ENCODE results near the gene LLCFC1.
"Not testable (repeated sequence)": the region's sequence is repeated elsewhere in the genome, so short reads cannot be mapped to it uniquely, and the experiment has no call there.

LLCFC1 gene

DNA sequence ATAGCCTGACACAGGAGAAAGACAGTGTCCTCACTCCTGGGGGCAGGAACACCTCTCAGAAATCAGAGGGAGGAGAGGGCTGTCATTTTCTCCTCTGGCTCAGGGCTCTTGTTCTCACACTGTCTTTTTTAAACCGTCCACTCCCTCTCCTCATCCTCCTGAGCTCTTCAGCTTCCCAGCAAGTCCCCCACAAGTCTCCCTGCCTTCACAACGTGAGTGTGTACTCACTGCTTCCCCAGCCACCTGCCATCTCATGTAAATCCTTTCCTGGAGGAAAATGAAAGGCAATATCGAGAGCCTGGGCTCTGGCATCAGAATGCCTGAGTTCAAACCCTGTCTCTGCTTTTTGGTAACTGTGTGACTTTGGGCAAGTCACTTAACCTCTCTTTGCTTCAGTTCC lies 5.7 kb downstream of the LLCFC1 start:
- no peak for DNase-seq

DNA sequence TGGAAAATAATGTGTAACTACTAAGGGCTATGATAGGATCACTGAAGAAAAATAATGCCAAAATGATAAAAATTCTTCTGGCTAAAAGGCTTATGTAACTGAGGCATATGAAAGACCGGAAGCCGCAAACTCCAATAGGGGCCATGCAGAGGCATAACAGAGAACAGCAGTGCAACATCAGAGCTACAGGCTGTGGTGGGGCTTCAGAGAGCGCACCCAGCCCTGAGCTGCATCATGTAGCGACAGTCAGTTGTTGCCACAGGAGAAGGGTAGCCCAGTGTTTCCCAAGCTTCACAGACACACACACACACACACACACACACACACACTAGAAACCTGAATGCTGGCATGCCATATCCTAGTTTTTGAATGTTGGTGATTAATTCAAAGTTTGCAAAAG lies 9.3 kb downstream of the LLCFC1 start:
- no peak for DNase-seq

DNA sequence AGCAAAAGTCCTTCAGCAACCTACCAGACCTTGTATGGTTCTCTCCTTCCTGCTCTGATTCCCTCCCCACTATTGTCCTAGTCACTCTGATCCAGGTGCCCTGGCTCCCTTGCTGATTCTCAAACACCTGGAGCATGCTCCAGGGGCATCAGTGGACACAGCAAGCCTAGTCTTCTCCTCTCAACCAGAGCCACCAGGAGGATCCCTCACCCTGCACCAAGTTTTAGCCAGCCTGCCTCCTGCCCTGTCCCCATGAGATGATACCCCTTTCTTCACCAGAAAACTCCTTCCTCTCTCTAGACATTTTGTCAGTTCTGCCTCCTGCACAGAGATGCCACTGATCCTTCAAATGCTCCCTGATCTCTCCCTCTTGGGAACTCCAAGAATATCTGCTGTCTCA lies 11.0 kb downstream of the LLCFC1 start:
- no peak for DNase-seq

DNA sequence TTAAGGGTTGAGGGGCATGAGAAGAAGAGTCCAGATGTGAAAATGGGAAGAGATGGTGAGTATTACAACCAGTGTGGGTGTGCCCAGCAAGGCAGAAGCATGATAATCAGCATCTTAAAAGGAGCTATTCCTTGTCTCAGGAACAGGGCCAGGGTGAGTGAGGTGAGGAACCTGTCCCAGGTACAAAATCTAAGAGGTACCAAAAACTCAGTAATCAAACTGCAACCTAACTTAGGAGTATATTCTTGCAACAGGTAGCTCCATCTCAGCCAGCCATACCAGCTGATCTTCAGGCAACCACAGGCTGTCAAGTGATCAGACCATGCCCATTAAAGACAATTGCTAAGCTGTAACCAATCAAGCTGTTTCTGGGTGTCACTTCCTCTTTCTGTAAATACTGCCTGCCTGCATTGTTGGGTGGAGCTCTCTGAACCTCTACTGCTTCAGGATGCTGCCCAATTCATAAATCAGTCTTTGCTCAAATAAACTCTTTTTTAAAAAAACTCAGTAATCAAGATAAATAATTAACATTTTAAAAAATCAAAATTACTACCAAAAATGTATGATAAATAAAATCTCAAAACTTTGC lies 15.5 kb downstream of the LLCFC1 start:
- DNase-seq, result no peak

DNA sequence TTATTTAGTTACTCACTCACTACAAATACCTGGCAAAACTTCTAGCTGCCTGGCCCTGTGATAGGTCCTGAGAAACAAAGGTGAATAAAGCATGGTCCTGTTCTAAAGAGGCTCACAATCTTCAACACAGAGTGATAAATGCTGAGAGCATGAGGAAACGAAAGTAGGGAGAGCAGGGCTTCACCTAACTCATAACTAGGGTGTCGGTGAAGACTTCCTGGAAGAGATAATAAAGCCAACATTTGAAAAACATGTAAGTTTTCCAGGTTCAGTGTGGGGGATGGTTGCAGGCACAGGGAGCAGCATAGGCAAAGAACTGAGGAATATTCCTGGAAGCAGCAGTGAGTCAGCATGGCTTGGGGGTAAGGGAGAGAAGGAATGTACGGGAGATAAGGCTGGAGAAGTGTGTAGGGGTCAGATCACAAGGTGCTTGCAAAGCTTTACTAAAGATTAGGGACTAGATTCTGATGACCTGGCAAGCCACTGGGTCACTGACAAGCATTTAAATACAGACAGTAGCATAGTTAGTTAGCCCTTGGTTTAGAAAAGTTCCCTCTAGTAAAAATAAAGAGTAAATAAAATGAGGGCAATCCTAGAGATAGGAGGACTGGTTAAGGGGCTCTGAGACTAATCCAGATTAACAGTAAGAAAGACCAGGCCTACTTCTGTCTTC lies 17.8 kb downstream of the LLCFC1 start:
- DNase-seq, result no peak

DNA sequence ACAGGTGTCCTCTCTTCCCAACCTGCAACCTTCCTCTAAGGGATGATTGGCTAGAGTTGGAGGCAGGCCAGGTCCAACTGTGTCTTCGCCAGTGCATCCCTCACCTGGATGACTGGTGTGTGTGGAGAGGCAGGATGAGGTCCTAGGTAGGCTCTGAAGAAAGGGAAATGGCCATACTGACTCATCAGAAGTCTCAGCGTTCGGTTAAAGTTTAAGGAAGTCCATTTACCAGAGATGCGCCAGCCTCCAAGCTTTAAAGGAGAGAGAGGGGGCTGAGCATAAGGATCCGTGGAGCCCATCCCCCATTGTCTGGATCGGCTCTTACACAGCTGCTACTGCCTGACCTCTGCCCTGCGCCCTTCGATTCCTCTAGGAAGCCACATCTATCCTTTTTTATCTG lies 18.4 kb downstream of the LLCFC1 start:
- no peak for DNase-seq

DNA sequence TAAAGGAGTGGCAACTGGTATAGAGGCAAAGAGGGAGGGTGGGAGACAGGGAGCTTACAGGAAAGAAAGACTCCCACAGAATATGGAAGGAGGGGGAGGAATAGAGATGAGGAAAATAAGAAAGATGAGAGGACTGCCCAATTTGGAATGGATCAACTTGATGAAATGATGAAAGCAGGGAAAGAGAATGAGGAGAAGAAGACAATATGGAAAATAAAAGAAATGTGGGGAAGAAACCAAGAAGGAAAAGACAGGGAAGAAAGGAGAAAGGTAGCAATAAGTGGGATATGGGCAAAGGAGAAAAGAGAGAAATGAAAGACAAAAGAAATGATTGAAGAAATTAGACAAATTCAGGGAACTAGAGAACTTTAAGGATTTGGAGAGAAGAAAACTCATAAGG lies 19.9 kb downstream of the LLCFC1 start:
- DNase-seq, result no peak

DNA sequence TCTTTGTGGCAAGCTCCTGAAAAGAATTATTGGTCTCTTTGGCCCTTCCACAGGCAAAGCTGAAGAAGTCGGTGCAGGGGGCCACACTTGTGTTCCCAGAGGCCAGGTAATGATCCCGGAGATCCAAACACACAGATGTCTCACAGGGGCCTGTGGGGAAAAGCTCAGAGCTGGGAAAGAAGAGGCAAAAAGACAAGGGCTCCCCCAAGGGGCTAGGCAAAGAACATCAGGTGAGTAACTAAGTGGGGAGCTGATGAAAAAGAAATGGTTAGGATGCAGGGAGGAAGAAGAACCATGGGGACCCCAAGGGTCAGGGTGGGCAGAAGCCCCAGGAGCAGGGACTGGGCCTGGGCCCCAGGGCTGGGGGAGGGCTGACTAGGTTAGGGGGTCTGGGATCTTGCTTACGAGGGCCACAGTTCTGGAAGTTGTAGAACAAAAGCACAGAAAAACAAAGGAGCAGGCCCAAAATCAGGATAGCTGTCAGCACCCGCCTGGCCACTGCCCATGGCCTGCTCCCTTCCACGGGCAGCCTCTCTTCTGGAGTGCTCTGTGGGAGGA lies 21.8 kb downstream of the LLCFC1 start:
- no peak for DNase-seq

DNA sequence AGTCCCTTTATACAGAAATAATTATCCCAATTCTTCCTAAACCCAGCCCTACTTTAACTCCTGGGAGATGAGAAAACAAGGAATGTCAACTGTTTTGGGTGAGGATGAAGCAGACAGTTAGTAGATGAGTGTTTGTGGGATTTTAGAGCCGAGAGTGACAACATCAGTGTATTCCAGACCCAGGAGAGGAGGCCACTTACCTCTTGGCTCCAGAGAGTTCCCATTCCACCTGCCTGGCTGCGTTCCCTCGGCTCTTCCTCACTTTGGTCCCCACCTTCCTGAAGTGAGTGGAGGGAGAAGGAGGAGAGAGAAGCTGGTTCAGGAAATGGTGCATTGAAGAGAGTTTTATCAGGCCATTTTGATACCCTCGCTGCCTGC lies 22.3 kb downstream of the LLCFC1 start:
- no peak for DNase-seq

DNA sequence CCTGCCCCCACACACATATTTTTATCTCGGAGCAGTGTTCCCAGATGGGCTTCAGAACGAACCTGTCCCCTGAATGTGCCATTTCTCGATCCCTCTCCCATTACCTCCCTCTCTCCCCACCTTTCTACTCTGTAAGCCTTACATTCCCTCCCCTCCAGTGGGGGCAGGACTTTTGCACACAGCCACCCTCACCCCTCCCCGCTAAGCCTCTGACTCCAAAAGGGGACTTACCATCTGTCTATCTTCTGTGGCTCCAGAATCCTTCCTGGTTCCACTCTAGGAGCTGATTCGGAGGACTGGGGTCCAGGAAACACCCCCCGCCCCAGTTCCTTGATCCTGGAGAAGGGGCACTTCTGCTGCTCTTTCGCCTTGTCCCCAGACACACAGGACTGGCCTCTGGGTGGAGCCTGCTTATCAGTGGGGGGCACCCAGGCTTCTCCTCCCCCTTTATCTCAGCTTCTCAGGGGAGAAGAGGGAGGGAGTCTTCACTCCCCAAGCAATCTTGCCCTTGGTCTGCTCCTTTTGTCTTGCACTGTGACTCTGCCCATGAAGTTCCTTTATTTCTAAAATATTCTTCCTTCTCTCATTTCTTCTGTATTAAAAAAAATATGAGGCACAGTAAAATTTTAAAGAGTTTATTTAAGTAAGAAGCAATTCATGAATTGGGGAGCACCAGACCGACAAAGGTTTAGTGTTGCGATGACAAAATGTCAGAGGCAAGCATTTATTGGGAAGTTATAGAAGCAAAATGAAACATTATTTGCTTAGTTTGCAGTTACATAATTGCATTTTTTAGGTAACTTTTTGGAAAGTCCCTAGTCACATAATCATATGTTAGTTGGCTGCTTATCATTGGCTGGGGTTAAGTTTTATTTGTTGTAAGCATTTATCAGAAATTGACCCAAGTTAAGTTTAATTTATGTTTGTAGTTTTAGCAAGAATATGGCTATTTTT lies 23.0 kb downstream of the LLCFC1 start, which contains the start of gene KEL:
KEL (minus strand) TSS at position 391 of the 954 bp plus-strand sequence; CDS start at position 234, 157 bp downstream.
- DNase-seq, result no peak

DNA sequence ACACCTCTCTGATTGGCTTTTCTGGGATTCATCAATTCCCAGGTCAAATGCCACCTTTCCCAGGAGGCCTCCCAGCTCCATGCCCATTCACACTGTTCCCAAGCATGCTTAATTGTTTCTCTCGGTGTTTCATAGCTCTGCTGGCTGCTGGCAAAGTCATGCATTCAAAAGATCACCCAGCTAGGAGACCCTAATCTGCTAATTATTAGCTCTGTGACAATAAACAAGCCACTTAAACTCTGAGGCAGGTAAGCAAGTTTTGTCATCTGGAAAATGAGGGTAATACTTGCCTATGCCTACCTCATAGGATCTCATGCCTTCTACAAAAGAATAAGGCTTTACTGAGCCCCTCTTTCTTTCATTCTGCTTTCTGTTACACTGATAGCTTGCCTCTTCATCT lies 23.7 kb downstream of the LLCFC1 start:
- no peak for DNase-seq

DNA sequence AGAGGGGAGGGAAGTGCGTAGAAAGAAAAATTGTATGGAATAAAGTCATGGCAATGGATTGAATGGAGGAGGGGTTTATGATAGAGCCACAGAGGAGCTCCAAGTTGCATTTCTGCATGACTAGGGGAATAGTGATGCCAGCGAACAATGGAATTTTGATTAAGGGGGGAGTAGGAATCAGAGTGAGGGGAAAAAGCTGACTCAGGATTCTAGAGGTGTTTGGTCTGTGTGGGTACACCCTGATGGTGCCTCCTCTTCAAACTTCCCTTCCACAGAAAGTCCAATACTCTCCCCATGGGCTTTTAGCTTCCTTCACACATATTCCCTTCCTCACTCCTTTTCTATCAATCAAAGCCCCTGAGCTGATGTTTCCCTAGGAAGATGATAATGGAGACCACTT lies 24.7 kb downstream of the LLCFC1 start:
- no peak for DNase-seq

DNA sequence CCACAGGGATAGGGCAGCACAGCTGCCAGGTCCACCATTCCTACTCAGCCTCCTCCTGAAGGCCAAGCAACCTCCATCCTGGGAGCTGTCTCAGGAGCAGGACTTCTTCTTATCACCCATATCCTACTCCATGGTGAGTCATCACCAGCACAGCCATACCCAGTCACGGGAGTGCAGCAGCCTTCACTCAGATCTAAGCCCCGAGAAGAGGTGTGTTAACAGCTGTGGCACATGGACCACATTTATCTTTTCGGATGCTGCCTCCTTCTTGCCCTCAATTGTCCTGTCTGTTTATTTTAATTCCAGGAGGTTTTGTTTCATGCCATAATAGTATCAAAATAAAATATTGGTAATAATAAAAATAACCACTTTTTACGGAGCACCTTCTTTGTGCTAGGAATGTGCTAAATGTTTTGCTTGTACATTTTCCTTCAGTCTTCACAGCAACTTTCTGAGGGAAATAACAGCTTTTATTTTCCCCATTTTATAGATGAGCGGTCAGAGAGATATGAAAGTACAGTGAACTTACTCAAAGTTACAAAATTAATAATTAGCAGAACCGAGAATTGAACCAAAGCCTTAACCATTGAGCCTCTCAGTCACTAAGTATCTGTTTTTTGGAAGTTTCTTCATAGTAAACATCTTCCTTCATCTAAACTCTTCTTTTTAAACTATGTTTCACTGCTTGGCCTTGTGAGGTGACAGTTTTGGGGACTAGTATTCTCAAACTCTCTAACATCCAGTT lies 25.4 kb downstream of the LLCFC1 start:
- no peak for DNase-seq

DNA sequence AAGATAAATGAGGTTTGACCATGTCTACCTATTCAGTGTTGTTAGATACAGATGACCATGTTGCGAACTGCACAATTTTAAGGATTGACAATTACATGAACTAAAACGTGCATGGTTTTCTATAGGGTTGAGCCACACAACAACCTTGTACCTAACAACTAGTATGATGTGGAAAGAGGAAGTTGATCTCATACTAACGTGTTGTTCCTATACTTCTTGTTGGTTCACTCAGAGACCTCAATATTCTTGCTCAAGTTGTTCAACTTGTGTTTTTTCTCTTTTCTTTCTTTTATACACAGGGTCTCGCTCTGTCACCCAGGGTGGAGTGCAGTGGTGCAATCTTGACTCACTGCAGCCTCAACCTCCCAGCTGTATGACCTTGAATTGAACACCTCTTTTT lies 28.9 kb downstream of the LLCFC1 start:
- no peak for DNase-seq

DNA sequence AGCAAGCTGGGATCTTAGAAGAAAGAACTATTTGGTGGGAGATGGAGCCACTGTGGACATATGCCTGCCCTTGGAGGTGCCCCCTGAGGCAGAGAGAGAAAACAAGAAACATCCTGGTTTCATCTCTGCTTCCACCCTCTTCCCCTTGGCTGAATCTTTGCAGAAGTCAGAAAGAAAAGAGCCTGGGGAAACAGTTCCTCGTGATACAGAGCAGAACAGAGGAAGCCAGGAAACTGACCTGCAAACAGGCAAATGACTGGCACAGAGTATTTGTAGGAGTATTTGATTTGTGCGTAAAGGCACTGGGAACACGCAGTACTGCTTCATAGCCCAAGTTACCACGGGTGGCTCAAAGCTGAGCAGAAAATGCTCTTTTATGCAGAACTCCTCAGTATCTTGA lies 29.9 kb downstream of the LLCFC1 start:
- DNase-seq, result no peak

DNA sequence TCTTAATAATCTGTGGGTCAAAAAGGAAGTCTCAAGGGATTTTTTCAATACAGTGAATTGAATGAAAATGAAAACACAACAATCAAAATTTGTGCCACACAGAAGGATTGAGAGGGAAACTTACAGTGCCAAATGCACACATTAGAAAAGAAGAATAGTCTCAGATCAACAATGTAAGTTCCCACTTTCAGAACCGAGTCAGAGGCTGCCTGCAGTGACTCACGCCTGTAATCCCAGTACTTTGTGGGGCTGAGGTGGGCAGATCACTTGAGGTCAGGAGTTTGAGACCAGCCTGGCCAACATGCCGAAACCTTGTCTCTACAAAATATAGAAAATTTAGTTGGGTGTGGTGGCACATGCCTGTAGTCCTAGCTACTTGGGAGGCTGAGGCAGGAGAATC lies 35.3 kb downstream of the LLCFC1 start:
- no peak for DNase-seq

DNA sequence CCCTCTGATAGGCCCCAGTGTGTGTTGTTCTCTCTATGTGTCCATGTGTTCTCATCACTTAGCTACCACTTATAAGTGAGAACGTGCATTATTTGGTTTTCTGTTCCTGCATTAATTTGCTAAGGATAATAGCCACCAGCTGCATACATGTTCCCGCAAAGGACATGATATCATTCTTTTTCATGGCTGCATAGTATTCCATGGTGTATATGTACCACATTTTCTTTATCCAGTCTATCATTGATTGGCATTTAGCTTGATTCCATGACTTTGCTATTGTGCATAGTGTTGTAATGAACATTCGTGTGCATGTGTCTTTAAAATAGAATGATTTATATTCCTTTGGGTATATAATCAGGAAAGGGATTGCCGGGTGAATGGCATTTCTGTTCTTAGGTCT lies 39.1 kb downstream of the LLCFC1 start:
- not testable (repeated sequence) for DNase-seq

DNA sequence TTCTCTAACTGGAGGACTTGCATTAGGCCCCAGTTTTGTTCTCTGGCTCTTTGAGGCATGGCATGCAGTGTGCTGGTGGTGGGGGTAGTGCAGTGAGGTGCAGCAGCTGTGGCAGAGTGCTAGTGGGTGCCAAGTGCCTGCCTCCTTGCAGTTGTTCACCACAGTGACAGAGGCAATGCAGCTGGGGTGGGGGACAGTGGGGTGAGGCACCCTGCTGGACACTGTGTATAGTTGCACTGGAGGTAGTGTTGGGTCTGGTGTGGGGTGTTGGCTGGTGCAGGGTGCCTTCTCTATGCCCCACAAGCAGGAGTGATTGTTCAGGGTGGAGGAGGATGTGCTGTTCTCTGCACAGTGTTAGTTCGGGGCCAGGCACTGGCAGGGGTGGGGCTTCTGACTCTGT lies 44.5 kb downstream of the LLCFC1 start:
- DNase-seq, result no peak

DNA sequence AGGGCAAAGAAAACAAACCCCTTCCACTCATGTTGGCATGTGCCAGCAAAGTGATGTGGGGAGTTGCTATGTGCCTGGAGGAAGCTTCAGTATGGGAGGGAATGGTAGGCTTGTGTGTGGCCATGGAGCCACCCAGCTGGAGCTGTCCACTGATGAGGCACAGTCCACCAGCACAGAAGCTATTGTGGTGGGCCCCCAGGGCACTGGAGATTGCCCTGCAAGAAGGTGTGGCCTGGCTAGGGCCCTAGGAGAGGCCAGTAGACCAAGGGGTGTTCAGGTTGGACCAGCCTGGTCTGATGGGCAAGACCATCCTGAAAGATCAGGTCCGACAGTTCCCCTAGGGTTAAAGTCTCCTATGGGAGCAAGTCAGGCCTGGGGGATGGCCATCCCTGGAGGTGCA lies 45.0 kb downstream of the LLCFC1 start:
- no peak for DNase-seq
